Measurements from ENCODE around the gene AMBRA1.

- no peak for TF ChIP-seq CTCF (conservative IDR thresholded peaks at IDR 0.05)
- no peak for TF ChIP-seq ZFX (IDR thresholded peaks at IDR 0.05)
Observed at GRCh38 chr11:46353698-46354097, 240.1 kb downstream of the AMBRA1 start.

All from C4-2B (cell line).